ENCODE measurements around the gene PSMC2. TPM values are rescaled to one million over a fixed set of nuclear protein-coding genes. Genes with fewer than 3 reads are reported as not detected.
A peak's percentile ranks its signal among the peaks of the same experiment; 100 is the strongest.

PSMC2 gene
- total RNA-seq, 1 experiment from 2014 or later = 200 TPM

- no TSS peak for BruUV-seq (replicated peaks)
- POLR2A ChIA-PET = no interaction called here
- peak overlapping the region; percentile 21 for H3K27ac Mint-ChIP-seq (ENCODE audit: unreplicated experiment)
- Histone ChIP-seq H3K36me3 (ENCODE audit: control insufficient read depth, insufficient read depth, low read length) (peaks cover 2% of the 10 kb centered on the region), H3K27me3 (replicated peaks; ENCODE audit: control insufficient read depth, insufficient read depth, low read length) (no peaks in the 10 kb centered on the region), H3K9me3 (no peaks in the 10 kb centered on the region), H3K4me1 (peaks cover 21% of the 10 kb centered on the region; the same call in 1 of the 2 replicates), H3K4me3 (ENCODE audit: low read depth, low read length) (no peak overlapping the region)
- peaks cover 33% of the 10 kb centered on the region for H3K4me1 Mint-ChIP-seq (ENCODE audit: low read depth, unreplicated experiment)
- intact Hi-C loops (cut with micrococcal nuclease; ENCODE audit: unreplicated experiment) = no loop called here
- no peak for TF ChIP-seq CTCF (IDR thresholded peaks at IDR 0.05; ENCODE audit: insufficient read depth in 1 of 2, low read depth in 1 of 2, low read length in 1 of 2, severe bottlenecking in 1 of 2, unreplicated experiment in 1 of 2)
- H3K36me3 Mint-ChIP-seq (ENCODE audit: insufficient read depth, unreplicated experiment) = peaks cover 37% of the 10 kb centered on the region
- no peaks in the 10 kb centered on the region for H3K27me3 Mint-ChIP-seq (ENCODE audit: insufficient read depth, unreplicated experiment)
- H3K9me3 Mint-ChIP-seq (ENCODE audit: unreplicated experiment) = no peaks in the 10 kb centered on the region
- DNase-seq = no peak
- H3K4me3 Mint-ChIP-seq (ENCODE audit: unreplicated experiment) = peak overlapping the region; percentile 68
- CTCF ChIA-PET = no interaction called here
These were observed 2.4 kb downstream of the PSMC2 start for GRCh38 chr7:103349805-103350204.

GRCh38 chr7:103369432-103369831, 22.0 kb downstream of the PSMC2 start:
- H3K27me3 Mint-ChIP-seq (ENCODE audit: insufficient read depth, unreplicated experiment) = no peaks in the 10 kb centered on the region
- H3K4me3 ChIP-seq (ENCODE audit: low read depth, low read length) = no peak overlapping the region
- no peaks in the 10 kb centered on the region for H3K9me3 ChIP-seq
- DNase-seq = no peak
- no peak overlapping the region for H3K4me3 Mint-ChIP-seq (ENCODE audit: unreplicated experiment)
- ChIA-PET POLR2A (no interaction called here), CTCF (no interaction called here)
- intact Hi-C loops (cut with micrococcal nuclease; ENCODE audit: unreplicated experiment) = no loop called here
- no peaks in the 10 kb centered on the region for H3K36me3 ChIP-seq (ENCODE audit: control insufficient read depth, insufficient read depth, low read length)
- no peaks in the 10 kb centered on the region for H3K27me3 ChIP-seq (replicated peaks; ENCODE audit: control insufficient read depth, insufficient read depth, low read length)
- no peak overlapping the region for H3K27ac Mint-ChIP-seq (ENCODE audit: unreplicated experiment)
- H3K9me3 Mint-ChIP-seq (ENCODE audit: unreplicated experiment) = no peaks in the 10 kb centered on the region
- no peak for TF ChIP-seq CTCF (IDR thresholded peaks at IDR 0.05; ENCODE audit: insufficient read depth in 1 of 2, low read depth in 1 of 2, low read length in 1 of 2, severe bottlenecking in 1 of 2, unreplicated experiment in 1 of 2)
- H3K4me1 ChIP-seq = no peaks in the 10 kb centered on the region
- H3K4me1 Mint-ChIP-seq (ENCODE audit: low read depth, unreplicated experiment) = no peaks in the 10 kb centered on the region
- BruUV-seq (replicated peaks) = no TSS peak
- H3K36me3 Mint-ChIP-seq (ENCODE audit: insufficient read depth, unreplicated experiment) = peaks cover 42% of the 10 kb centered on the region

GRCh38 chr7:103373866-103374643, 26.6 kb downstream of the PSMC2 start:
- BruUV-seq (replicated peaks) = no TSS peak
- Histone ChIP-seq H3K4me3 (ENCODE audit: low read depth, low read length) (no peak overlapping the region), H3K27me3 (replicated peaks; ENCODE audit: control insufficient read depth, insufficient read depth, low read length) (no peaks in the 10 kb centered on the region), H3K36me3 (ENCODE audit: control insufficient read depth, insufficient read depth, low read length) (no peaks in the 10 kb centered on the region), H3K4me1 (no peaks in the 10 kb centered on the region), H3K9me3 (no peaks in the 10 kb centered on the region)
- H3K4me3 Mint-ChIP-seq (ENCODE audit: unreplicated experiment) = no peak overlapping the region
- H3K4me1 Mint-ChIP-seq (ENCODE audit: low read depth, unreplicated experiment) = no peaks in the 10 kb centered on the region
- intact Hi-C loops (cut with micrococcal nuclease; ENCODE audit: unreplicated experiment) = loop anchor here (5.0 kb wide), 1 partner anchor 33 kb away; no protein-coding TSS in a partner anchor
- no peak for TF ChIP-seq CTCF (IDR thresholded peaks at IDR 0.05; ENCODE audit: insufficient read depth in 1 of 2, low read depth in 1 of 2, low read length in 1 of 2, severe bottlenecking in 1 of 2, unreplicated experiment in 1 of 2)
- DNase-seq = no peak
- H3K36me3 Mint-ChIP-seq (ENCODE audit: insufficient read depth, unreplicated experiment) = peaks cover under 1% of the 10 kb centered on the region
- POLR2A ChIA-PET = no interaction called here
- no peaks in the 10 kb centered on the region for H3K27me3 Mint-ChIP-seq (ENCODE audit: insufficient read depth, unreplicated experiment)
- no peak overlapping the region for H3K27ac Mint-ChIP-seq (ENCODE audit: unreplicated experiment)
- H3K9me3 Mint-ChIP-seq (ENCODE audit: unreplicated experiment) = no peaks in the 10 kb centered on the region
- CTCF ChIA-PET = no interaction called here
